Small intestine (tissue), 7 donors: ENCODE measurements around the gene IL1RAPL1. TPM values are rescaled to one million over a fixed set of nuclear protein-coding genes. Genes with fewer than 3 reads are reported as not detected.

Experiments
- DNase-seq, 2 donors: peaks; one replicate each; pipeline versions ENCODE4 v3.0.0 to v3.0.0-alpha.2; 2013
- FAIRE-seq: peaks from 2 replicates; lab custom pipeline; 2012; peaks lifted over from hg19 to GRCh38; lab: Jason Lieb, UNC
- H3K27ac ChIP-seq, 3 donors: one replicate each; pipeline ENCODE4 v1.5.1; 2013; ENCODE audit warnings: low read length in 2 of 3, mild to moderate bottlenecking in 2 of 3, control low read depth in 1 of 3, inconsistent platforms in 1 of 3, low read depth in 1 of 3, moderate library complexity in 1 of 3
- H3K27me3 ChIP-seq, 3 donors: one replicate each; pipeline ENCODE4 v1.6.1; 2013; ENCODE audit warnings: low read length in 3 of 3, inconsistent platforms in 1 of 3; ENCODE audit not compliant: control insufficient read depth in 3 of 3, insufficient read depth in 3 of 3
- H3K36me3 ChIP-seq, 3 donors: one replicate each; pipeline ENCODE4 v1.6.1; 2013; ENCODE audit warnings: low read length in 3 of 3, inconsistent platforms in 1 of 3, low read depth in 1 of 3, mild to moderate bottlenecking in 1 of 3, moderate library complexity in 1 of 3; ENCODE audit not compliant: control insufficient read depth in 3 of 3, insufficient read depth in 2 of 3
- H3K4me1 ChIP-seq, 3 donors: one replicate each; pipeline ENCODE4 v1.6.1; 2013; ENCODE audit warnings: low read length in 2 of 3, inconsistent platforms in 1 of 3, low read depth in 1 of 3, mild to moderate bottlenecking in 1 of 3, moderate library complexity in 1 of 3; ENCODE audit not compliant: control insufficient read depth in 3 of 3, insufficient read depth in 2 of 3
- H3K4me3 ChIP-seq, 3 donors: one replicate each; pipeline ENCODE4 v1.5.1; 2013; ENCODE audit warnings: low read length in 3 of 3, control low read depth in 1 of 3, inconsistent platforms in 1 of 3, low read depth in 1 of 3, mild to moderate bottlenecking in 1 of 3, moderate library complexity in 1 of 3
- H3K9me3 ChIP-seq, 2 donors: one replicate each; pipeline ENCODE4 v1.6.1; 2013; ENCODE audit warnings: low read depth in 1 of 2, low read length in 1 of 2; ENCODE audit not compliant: control insufficient read depth in 2 of 2, insufficient read depth in 1 of 2
- WGBS, 3 donors: extraction: QIAGEN DNeasy Blood & Tissue Kit; methylation state at CpG; one replicate each; pipeline ENCODE4 v1.1.7; 2013; 5-methylcytosine and 5-hydroxymethylcytosine counted together
- polyA plus RNA-seq, 4 donors: library from polyadenylated mRNA; stranded (reverse) in 3 of 4; unstranded in 1 of 4; fragments of 200-250 nt in 3 of 4; fragments of 120-200 nt in 1 of 4; gene quantifications; one replicate each; pipeline versions ENCODE4 v1.2.1 to v1.2.3, GENCODE V29; 2013
- donor health status: healthy with polysubstance abuse.
- donor health status: control.
- donor health status: control.
- donor health status: Bipolar disorder and iron deficiency.
- donor health status: healthy.

IL1RAPL1 gene
- polyA plus RNA-seq, 4 donors: 0.04 to 0.27 TPM; not detected in 2

DNA sequence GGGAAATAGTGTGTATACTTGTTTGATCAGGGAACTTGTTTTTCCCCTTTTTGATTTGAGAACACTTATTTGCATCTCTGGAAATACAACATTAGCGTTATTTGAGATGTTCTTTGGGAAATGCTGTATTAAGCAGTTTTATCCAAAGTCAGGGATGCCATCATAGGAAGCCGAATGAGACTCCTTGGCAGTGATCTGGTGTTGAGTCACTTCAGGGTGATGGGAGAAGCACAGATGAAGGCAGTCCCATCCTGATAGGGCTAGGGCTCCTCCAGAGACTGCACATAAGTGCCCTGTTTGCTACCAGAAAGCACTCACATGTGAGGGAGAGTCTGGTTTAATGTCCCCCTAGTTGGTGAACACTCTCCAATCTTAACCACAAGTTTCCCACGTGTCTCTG is 62.3 kb downstream of the IL1RAPL1 start:
- WGBS, 3 donors: 60 to 85% (median 76%) methylated on average over 3 of the region's 3 CpGs
- H3K4me3 ChIP-seq: no peak overlapping the region
- no peak for DNase-seq
- H3K9me3 ChIP-seq: no peaks in the 10 kb centered on the region
- H3K36me3 ChIP-seq: no peaks in the 10 kb centered on the region
- no peaks in the 10 kb centered on the region for H3K27me3 ChIP-seq
- H3K4me1 ChIP-seq: no peaks in the 10 kb centered on the region
- H3K27ac ChIP-seq: no peak overlapping the region
- no peak for FAIRE-seq

DNA sequence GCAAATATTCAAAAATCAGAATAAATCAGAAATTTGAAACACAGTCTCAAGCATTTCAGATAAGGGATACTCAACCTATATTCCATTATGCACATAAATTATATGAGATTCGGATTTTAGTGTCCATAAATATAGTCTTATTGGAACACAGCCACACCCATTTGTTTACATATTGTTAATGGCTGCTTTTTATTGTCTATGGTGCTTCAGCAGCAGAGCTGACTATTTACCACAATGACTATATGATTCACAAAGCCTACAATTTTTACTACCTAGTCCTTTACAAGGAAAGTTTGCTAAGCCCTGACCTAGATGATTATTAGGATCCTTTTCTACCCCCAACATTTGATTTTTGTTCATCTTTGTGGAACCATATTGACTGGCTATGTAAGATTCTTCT is 63.9 kb downstream of the IL1RAPL1 start:
- H3K36me3 ChIP-seq: no peaks in the 10 kb centered on the region
- H3K27me3 ChIP-seq: no peaks in the 10 kb centered on the region
- H3K9me3 ChIP-seq: peaks cover 0 to 1% of the 10 kb centered on the region in 2 donors
- no peak for DNase-seq
- no peak for FAIRE-seq
- H3K4me1 ChIP-seq: no peaks in the 10 kb centered on the region
- H3K4me3 ChIP-seq: no peak overlapping the region
- no peak overlapping the region for H3K27ac ChIP-seq
- WGBS, 3 donors: 13 to 49% (median 20%) methylated on average over 1 of the region's 1 CpG

DNA sequence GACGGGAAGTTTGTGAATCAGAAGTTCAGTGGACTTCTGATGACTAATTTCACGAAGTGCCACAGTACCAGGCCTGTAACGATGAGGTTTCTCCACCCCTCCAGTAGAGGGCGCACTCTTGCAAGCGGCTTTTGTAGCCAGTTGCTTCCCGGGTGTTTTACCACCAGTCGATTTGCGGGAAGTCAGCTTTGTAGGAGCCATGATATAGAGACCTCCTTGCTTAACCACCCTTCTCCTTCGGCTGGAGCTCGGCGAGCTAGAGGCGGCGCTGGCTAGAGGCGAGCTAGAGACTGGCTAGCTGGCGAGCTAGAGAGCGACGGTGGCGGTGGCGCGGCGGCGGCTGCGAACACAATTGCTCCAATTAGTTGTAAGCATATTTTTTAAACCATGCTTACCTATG is 72.0 kb downstream of the IL1RAPL1 start:
- H3K27me3 ChIP-seq: no peaks in the 10 kb centered on the region
- FAIRE-seq (no peak), DNase-seq (no peak)
- H3K4me1 ChIP-seq: no peaks in the 10 kb centered on the region
- H3K9me3 ChIP-seq: peaks cover 0 to 5% of the 10 kb centered on the region in 2 donors
- no peaks in the 10 kb centered on the region for H3K36me3 ChIP-seq
- H3K27ac ChIP-seq: no peak overlapping the region
- WGBS, 3 donors: 78 to 87% (median 79%) methylated on average over 23 of the region's 23 CpGs
- H3K4me3 ChIP-seq: no peak overlapping the region

DNA sequence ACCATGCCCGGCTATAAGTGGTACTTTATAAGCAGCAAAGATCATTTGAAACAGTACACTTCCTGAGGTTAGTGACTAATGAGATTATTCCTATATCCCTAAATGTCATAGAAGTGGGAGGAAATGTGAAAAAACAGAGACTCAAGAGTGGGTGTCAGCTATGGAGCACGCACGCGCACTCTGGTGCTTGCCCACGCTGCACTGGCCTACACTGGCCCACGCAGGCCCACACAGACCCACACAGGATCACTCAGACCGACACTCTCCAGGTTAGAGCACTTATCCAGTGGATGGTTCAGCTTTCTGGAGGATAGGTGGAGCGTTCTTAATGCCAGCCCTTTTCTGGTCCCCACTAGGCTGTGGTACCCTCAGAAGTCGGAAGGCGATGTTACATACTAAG is 78.5 kb downstream of the IL1RAPL1 start:
- 81 to 92% (median 90%) methylated on average over 10 of the region's 10 CpGs for WGBS, 3 donors
- Histone ChIP-seq H3K4me3 (no peak overlapping the region), H3K27me3 (no peaks in the 10 kb centered on the region), H3K36me3 (no peaks in the 10 kb centered on the region), H3K4me1 (no peaks in the 10 kb centered on the region), H3K27ac (no peak overlapping the region), H3K9me3 (no peaks in the 10 kb centered on the region)
- DNase-seq (no peak), FAIRE-seq (no peak)

DNA sequence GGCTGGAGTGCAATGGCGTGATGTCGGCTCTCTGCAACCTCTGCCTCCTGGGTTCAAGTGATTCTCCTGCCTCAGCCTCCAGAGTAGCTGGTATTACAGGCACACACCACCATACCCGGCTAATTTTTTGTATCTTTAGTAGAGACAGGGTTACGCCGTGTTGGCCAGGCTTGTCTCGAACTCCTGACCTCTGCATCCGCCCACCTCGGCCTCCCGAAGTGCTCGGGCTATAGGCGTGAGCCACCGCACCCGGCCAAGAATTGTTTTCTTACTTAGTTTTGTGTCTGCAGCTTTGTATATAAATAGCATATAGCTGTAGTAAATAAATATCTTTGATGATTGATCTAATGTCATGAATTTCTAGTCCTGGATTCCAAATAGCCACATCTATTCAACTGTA is 81.1 kb downstream of the IL1RAPL1 start:
- H3K36me3 ChIP-seq: no peaks in the 10 kb centered on the region
- WGBS, 3 donors: 84 to 94% (median 90%) methylated on average over 13 of the region's 13 CpGs
- no peak for FAIRE-seq

DNA sequence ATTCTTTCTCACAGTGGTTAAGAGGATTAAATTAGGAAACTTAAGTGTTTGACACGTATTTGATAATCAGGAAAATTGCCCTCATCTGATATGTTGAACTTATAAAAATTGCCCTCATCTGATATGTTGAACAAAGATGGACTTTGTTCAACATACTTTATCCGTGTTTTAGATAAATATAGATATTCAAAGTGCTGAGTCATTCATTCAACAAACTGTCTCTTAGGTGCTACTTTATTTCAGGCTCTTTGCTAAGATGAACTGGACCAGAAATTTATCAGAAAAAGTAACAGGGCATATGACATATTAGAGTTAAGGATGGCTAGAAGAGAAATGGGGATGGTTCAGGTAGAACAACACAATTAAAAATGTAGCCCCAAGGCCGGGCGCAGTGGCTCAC is 81.7 kb downstream of the IL1RAPL1 start:
- Histone ChIP-seq H3K36me3 (no peaks in the 10 kb centered on the region), H3K9me3 (no peaks in the 10 kb centered on the region), H3K4me3 (no peak overlapping the region), H3K27ac (no peak overlapping the region), H3K27me3 (no peaks in the 10 kb centered on the region), H3K4me1 (no peaks in the 10 kb centered on the region)
- FAIRE-seq: no peak
- 50 to 70% (median 58%) methylated on average over 4 of the region's 4 CpGs for whole genome bisulfite sequencing, 3 donors
- no peak for DNase-seq

More for the DNA sequence above, 81.1 kb downstream of the IL1RAPL1 start:
- H3K27ac ChIP-seq: no peak overlapping the region
- no peak overlapping the region for H3K4me3 ChIP-seq
- H3K9me3 ChIP-seq: no peaks in the 10 kb centered on the region
- DNase-seq: no peak
- H3K27me3 ChIP-seq: no peaks in the 10 kb centered on the region
- H3K4me1 ChIP-seq: no peaks in the 10 kb centered on the region

DNA sequence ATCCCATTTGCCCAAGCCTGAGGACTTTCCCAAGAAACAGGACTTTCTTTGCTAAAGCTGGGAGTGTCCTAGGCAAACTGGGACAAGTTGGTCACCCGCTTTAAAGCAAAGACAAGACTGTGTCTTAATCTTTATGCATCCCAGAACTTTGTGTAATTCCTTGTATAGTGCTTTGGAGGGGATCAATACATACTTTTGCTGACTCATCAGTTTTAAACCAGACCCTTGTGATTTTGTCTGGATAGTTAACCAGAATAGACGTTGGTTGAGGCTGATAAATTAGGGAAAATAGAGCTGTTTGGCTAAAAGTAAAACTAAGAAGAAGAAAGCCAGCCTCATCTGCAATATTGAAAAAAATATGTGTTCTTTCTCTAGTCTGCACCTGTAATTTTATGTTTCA is 82.8 kb downstream of the IL1RAPL1 start:
- no peaks in the 10 kb centered on the region for H3K27me3 ChIP-seq
- FAIRE-seq (no peak), DNase-seq (no peak)
- no peaks in the 10 kb centered on the region for H3K9me3 ChIP-seq
- no peaks in the 10 kb centered on the region for H3K36me3 ChIP-seq
- WGBS, 3 donors: 26 to 61% (median 45%) methylated on average over 2 of the region's 2 CpGs
- H3K27ac ChIP-seq: no peak overlapping the region
- no peaks in the 10 kb centered on the region for H3K4me1 ChIP-seq
- H3K4me3 ChIP-seq: no peak overlapping the region

DNA sequence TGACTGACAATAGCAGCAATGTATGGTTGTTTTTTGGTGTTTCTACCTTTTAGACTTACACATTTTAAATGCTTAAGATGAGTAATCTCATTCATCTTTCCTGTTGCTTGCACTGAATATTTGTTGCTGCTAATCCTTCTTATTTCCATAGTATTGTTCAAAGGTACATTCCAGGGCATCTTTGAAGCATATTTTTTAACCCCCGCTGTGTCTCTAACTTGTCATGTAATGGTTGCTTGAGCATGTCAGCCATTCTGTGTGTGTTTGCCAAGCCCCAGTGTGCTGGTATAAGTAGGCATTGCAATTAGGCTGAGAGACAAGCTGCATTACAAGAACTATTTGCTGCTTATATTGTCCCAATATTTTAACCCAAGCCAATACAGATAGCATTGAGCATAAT is 87.9 kb downstream of the IL1RAPL1 start:
- H3K4me3 ChIP-seq: no peak overlapping the region

DNA sequence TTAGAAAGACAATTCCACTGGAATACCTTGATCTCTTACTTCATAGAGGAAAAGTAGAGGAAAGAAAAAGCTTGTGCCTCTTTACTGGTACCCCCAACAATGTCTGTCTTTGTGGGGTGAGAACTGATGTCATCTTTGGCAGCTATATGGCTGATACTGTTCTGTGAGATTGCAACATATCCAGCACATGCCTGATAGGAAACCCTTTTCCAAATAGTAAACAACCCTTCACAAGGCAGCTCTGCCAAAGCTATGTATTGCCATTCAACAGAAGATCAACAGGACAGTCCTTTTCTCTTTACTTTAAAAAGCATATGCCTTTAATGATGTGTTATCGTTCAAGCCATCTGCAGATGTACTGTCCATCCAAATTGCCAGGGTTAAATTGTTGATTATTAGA is 105.9 kb downstream of the IL1RAPL1 start:
- H3K27me3 ChIP-seq: no peaks in the 10 kb centered on the region
- DNase-seq (no peak), FAIRE-seq (no peak)
- H3K4me1 ChIP-seq: no peaks in the 10 kb centered on the region
- H3K27ac ChIP-seq: no peak overlapping the region
- 77 to 88% (median 80%) methylated on average over 1 of the region's 1 CpG for WGBS, 3 donors
- H3K4me3 ChIP-seq: no peak overlapping the region
- no peaks in the 10 kb centered on the region for H3K36me3 ChIP-seq
- no peaks in the 10 kb centered on the region for H3K9me3 ChIP-seq

More for the DNA sequence above, 87.9 kb downstream of the IL1RAPL1 start:
- FAIRE-seq (no peak), DNase-seq (no peak)
- Histone ChIP-seq H3K9me3 (no peaks in the 10 kb centered on the region), H3K27ac (no peak overlapping the region), H3K36me3 (no peaks in the 10 kb centered on the region), H3K27me3 (no peaks in the 10 kb centered on the region), H3K4me1 (no peaks in the 10 kb centered on the region)
- WGBS, 3 donors: 0 to 22% (median 0%) methylated on average over 1 of the region's 1 CpG
